DMS153 treated with DMSO at 0.1 percent for 48 hours (cell line): ENCODE data around the gene HYOU1.
"Not testable (repeated sequence)": the region's sequence is repeated elsewhere in the genome, so short reads cannot be mapped to it uniquely, and the experiment has no call there.

Experiments
- DNase-seq: peaks from one replicate; lab custom pipeline; 2025; ENCODE audit not compliant: unreplicated experiment; lab: John Stamatoyannopoulos, UW

HYOU1 gene

GRCh38 chr11:119024430-119025098 is 32.4 kb downstream of the HYOU1 start:
- DNase-seq, result no peak

GRCh38 chr11:119023741-119024140 is 33.3 kb downstream of the HYOU1 start:
- DNase-seq, result no peak

- DNase-seq, result no peak
These were observed 35.4 kb downstream of the HYOU1 start for GRCh38 chr11:119021631-119022030.

- no peak for DNase-seq
These were observed 37.0 kb downstream of the HYOU1 start for GRCh38 chr11:119019996-119020395.

- DNase-seq, result peak; percentile 94
These were observed 38.7 kb downstream of the HYOU1 start, which contains the start of the genes RPS25 and TRAPPC4 for GRCh38 chr11:119018074-119018938. RPS25 (minus strand) TSS chr11:119018343; CDS start chr11:119018284, 59 bp downstream. TRAPPC4 (plus strand) TSS chr11:119018766; CDS start chr11:119018796, 30 bp downstream.

GRCh38 chr11:119017377-119017776 is 39.6 kb downstream of the HYOU1 start:
- DNase-seq, result not testable (repeated sequence)

GRCh38 chr11:119016216-119017009 is 40.6 kb downstream of the HYOU1 start:
- no peak for DNase-seq

GRCh38 chr11:119015054-119015611 is 41.9 kb downstream of the HYOU1 start:
- no peak for DNase-seq

GRCh38 chr11:119014209-119014924 is 42.6 kb downstream of the HYOU1 start:
- DNase-seq, result no peak

GRCh38 chr11:119012629-119013170 is 44.3 kb downstream of the HYOU1 start:
- no peak for DNase-seq

GRCh38 chr11:119011476-119012053 is 45.4 kb downstream of the HYOU1 start:
- DNase-seq, result no peak

- no peak for DNase-seq
These were observed 50.3 kb downstream of the HYOU1 start for GRCh38 chr11:119006656-119007055.

- DNase-seq, result no peak
These were observed 56.1 kb downstream of the HYOU1 start for GRCh38 chr11:119000906-119001305.

- DNase-seq, result no peak
These were observed 58.2 kb downstream of the HYOU1 start for GRCh38 chr11:118998822-118999221.

GRCh38 chr11:118998388-118998717 is 58.7 kb downstream of the HYOU1 start:
- DNase-seq, result no peak

GRCh38 chr11:118997627-118998387 is 59.2 kb downstream of the HYOU1 start, which contains the start of gene CENATAC:
CENATAC (plus strand) TSS chr11:118998138; CDS start chr11:118998198, 60 bp downstream.
- DNase-seq, result peak; percentile 83

GRCh38 chr11:118996926-118997626 is 59.9 kb downstream of the HYOU1 start:
- no peak for DNase-seq
